Endometrial microvascular endothelial cells (primary cell): ENCODE results near the gene RNF208. TPM values are rescaled to one million over a fixed set of nuclear protein-coding genes. Genes with fewer than 3 reads are reported as not detected.

Experiments
- in situ Hi-C: cut with HindIII; loops from 2 replicates; pipeline ENCODE4 v1.10.0; 2017; ENCODE audit warnings: low sequenced_read_pairs, low pct_unique_long_range_greater_than_20kb; ENCODE audit errors: inconsistent ontology term
- total RNA-seq: library from RNA; depleted of rRNA; stranded (reverse); fragments of >200 nt; gene quantifications from one replicate; pipeline ENCODE4 v1.2.3, GENCODE V29; 2015; ENCODE audit errors: inconsistent ontology term

Gene RNF208
- total RNA-seq, 1 donor from 2014 or later, result not detected

GRCh38 chr9:137200311-137201204 lies 21.5 kb downstream of the RNF208 start, which contains the start of gene TPRN:
TPRN (minus strand) TSS chr9:137200741; CDS start chr9:137200711, 30 bp downstream.
- in situ Hi-C loops, result no loop called here

- in situ Hi-C loops, result no loop called here
Observed at GRCh38 chr9:137199411-137200121, 22.5 kb downstream of the RNF208 start.

GRCh38 chr9:137198902-137199283 lies 23.1 kb downstream of the RNF208 start:
- in situ Hi-C loops, result no loop called here

- in situ Hi-C loops, result no loop called here
Observed at GRCh38 chr9:137198051-137198901, 23.8 kb downstream of the RNF208 start.

- in situ Hi-C loops, result no loop called here
Observed at GRCh38 chr9:137195525-137196220, 26.4 kb downstream of the RNF208 start.

- in situ Hi-C loops, result no loop called here
Observed at GRCh38 chr9:137194909-137195308, 27.1 kb downstream of the RNF208 start.

- in situ Hi-C loops, result no loop called here
Observed at GRCh38 chr9:137194388-137194787, 27.7 kb downstream of the RNF208 start.

GRCh38 chr9:137193771-137194170 lies 28.3 kb downstream of the RNF208 start:
- in situ Hi-C loops, result no loop called here

GRCh38 chr9:137192859-137193258 lies 29.2 kb downstream of the RNF208 start:
- in situ Hi-C loops, result no loop called here

GRCh38 chr9:137192448-137192780 lies 29.6 kb downstream of the RNF208 start:
- in situ Hi-C loops, result no loop called here

GRCh38 chr9:137191691-137192447 lies 30.2 kb downstream of the RNF208 start:
- in situ Hi-C loops, result no loop called here

GRCh38 chr9:137191245-137191644 lies 30.8 kb downstream of the RNF208 start:
- in situ Hi-C loops, result no loop called here

GRCh38 chr9:137190315-137190856 lies 31.7 kb downstream of the RNF208 start:
- in situ Hi-C loops, result no loop called here

- in situ Hi-C loops, result no loop called here
Observed at GRCh38 chr9:137189297-137190295, 32.4 kb downstream of the RNF208 start.

- in situ Hi-C loops, result no loop called here
Observed at GRCh38 chr9:137188490-137189296, 33.3 kb downstream of the RNF208 start, which contains the start of the genes ANAPC2 and SSNA1. ANAPC2 (minus strand) TSS chr9:137188560; CDS start chr9:137188532, 28 bp downstream. SSNA1 (plus strand) TSS chr9:137188676; CDS start chr9:137188727, 51 bp downstream.

- in situ Hi-C loops, result no loop called here
Observed at GRCh38 chr9:137188086-137188489, 34.0 kb downstream of the RNF208 start.
